K562 (cell line): Measurements from ENCODE around the gene CMIP. TPM values are rescaled to one million over a fixed set of nuclear protein-coding genes. Genes with fewer than 3 reads are reported as not detected.

ENCODE experiments used
- CREB3 ChIP-seq: fragments of 450-650 bp; conservative IDR thresholded peaks from 2 replicates; pipeline ENCODE4 v1.6.1; 2016; ENCODE audit warnings: missing genetic modification characterization, low read depth, mild to moderate bottlenecking, missing compliant biosample characterization, moderate library complexity
- CTCF ChIP-seq, 3 experiments: IDR thresholded peaks in 2 of 3; conservative IDR thresholded peaks in 1 of 3; 2 replicates each; pipeline ENCODE4 v1.5.1; 2011 to 2012; ENCODE audit warnings: low read length in 3 of 3, mild to moderate bottlenecking in 3 of 3, control low read depth in 2 of 3, improper control_type of control experiment in 1 of 3, inconsistent platforms in 1 of 3, low read depth in 1 of 3, mixed read lengths in 1 of 3, moderate library complexity in 1 of 3; ENCODE audit not compliant: insufficient read depth in 2 of 3
- E2F8 ChIP-seq: fragments of 450-650 bp; IDR thresholded peaks from 2 replicates; pipeline ENCODE4 v1.7.1; 2018; ENCODE audit warnings: mild to moderate bottlenecking, low read depth; ENCODE audit not compliant: partially characterized antibody
- FOXK2 ChIP-seq, 2 experiments: fragments of 450-650 bp; IDR thresholded peaks in 1 of 2; conservative IDR thresholded peaks in 1 of 2; 2 replicates each; pipeline ENCODE4 v1.6.1; 2016; ENCODE audit warnings: low read depth in 2 of 2, mild to moderate bottlenecking in 1 of 2
- GTF2F1 ChIP-seq: IDR thresholded peaks from 2 replicates; pipeline ENCODE4 v1.6.1; 2011; ENCODE audit warnings: low read depth, low read length, improper control_type of control experiment
- MAX ChIP-seq: sonication (generic); formaldehyde crosslinking; IDR thresholded peaks from 2 replicates; pipeline ENCODE4 v1.9.0; 2022; ENCODE audit warnings: mild to moderate bottlenecking, missing genetic modification reagents
- THAP12 ChIP-seq: fragments of 250-450 bp; sonication (Bioruptor Pico); IDR thresholded peaks from 2 replicates; pipeline ENCODE4 v1.9.0; 2021; ENCODE audit warnings: mild to moderate bottlenecking, inconsistent platforms
- ZNF318 ChIP-seq, 2 experiments: fragments of 450-650 bp; IDR thresholded peaks; 2 replicates each; pipeline ENCODE4 v1.6.1; 2016; ENCODE audit warnings: mild to moderate bottlenecking in 2 of 2, borderline replicate concordance in 1 of 2, low read depth in 1 of 2, moderate library complexity in 1 of 2
- polyA plus RNA-seq, 8 experiments: library from polyadenylated mRNA; depleted of rRNA in 4 of 8; stranded (reverse) in 5 of 8; unstranded in 3 of 8; fragments of >200 nt; fragmentation: Nextera tagmentation in 2 of 8; fragmentation: Illumina TruSeq in 1 of 8; extraction: Ambion mirVana in 2 of 8; extraction: Trizol in 1 of 8; gene quantifications; 2 replicates each; pipeline versions ENCODE4 v1.2.1 to v1.2.3, GENCODE V29; 2011 to 2014; ENCODE audit warnings: inconsistent platforms in 1 of 8, missing spikeins in 1 of 8
- total RNA-seq, 7 experiments: library from RNA; depleted of rRNA in 6 of 7; stranded (reverse); fragments of >200 nt in 6 of 7; fragmentation: Illumina TruSeq in 2 of 7; extraction: Trizol in 2 of 7; gene quantifications; 2 replicates each; pipeline versions ENCODE4 v1.2.1 to v1.2.3, GENCODE V29; 2011 to 2021; ENCODE audit warnings: low replicate concordance in 1 of 7

CMIP gene
- total and polyA plus RNA-seq, 9 of the 15 experiments (the other 6 are each of a cell fraction or from before 2014, with no cell fraction given): 0.94 to 82.5 (median 10.3) TPM

GRCh38 chr16:81481207-81481821 lies 36.7 kb downstream of the CMIP start (continued):
- TF ChIP-seq ZNF318 (IDR thresholded peaks at IDR 0.05; ENCODE audit: borderline replicate concordance in 1 of 2, low read depth in 1 of 2) (peak in 1 of 2 experiments; percentile 77; a peak in 2 of 4 replicates), MAX (CRISPR knock-in tag) (no peak), E2F8 (no peak), GTF2F1 (no peak), FOXK2 (conservative IDR thresholded peaks at IDR 0.05 in 1 of 2, IDR thresholded peaks at IDR 0.05 in 1 of 2; ENCODE audit: low read depth in 2 of 2) (peak; percentile 31 to 38; a peak in 2 of 4 replicates), THAP12 (no peak), CREB3 (tag) (no peak), CTCF (IDR thresholded peaks at IDR 0.05 in 2 of 3, conservative IDR thresholded peaks at IDR 0.05 in 1 of 3; ENCODE audit: insufficient read depth in 2 of 3, low read depth in 1 of 3, low read length in 3 of 3) (peak; percentile 14 to 35 (median 21); a peak in 3 of 6 replicates)
